A549 (cell line): ENCODE results near the gene TM7SF3. TPM values are rescaled to one million over a fixed set of nuclear protein-coding genes. Genes with fewer than 3 reads are reported as not detected.

Source experiments
- ATAC-seq, 2 experiments: fragments of 200-7000 bp in 1 of 2; fragments of >200 bp in 1 of 2; cut with Nextera tagmentation in 1 of 2; cut with Tn5 transposase in 1 of 2; 3 replicates each; pipeline versions ENCODE4 v1.8.0 to v1.9.1; 2018 to 2020; ENCODE audit warnings: mild to moderate bottlenecking in 1 of 2, moderate library complexity in 1 of 2
- CTCF ChIA-PET: fragments of 300-600 bp; sonication (Branson Sonifier 250); formaldehyde crosslinking; extraction: SDS; loops from one replicate; lab custom pipeline; 2021; ENCODE audit warnings: antibody characterized with exemption, inconsistent platforms; lab: Yijun Ruan, JAX
- POLR2A ChIA-PET: fragments of 350-600 bp; formaldehyde crosslinking; extraction: SDS; loops from one replicate; lab custom pipeline; 2021; ENCODE audit warnings: antibody characterized with exemption, inconsistent platforms; lab: Yijun Ruan, JAX
- DNase-seq, 2 experiments: peaks; one replicate each; pipeline versions ENCODE4 v3.0.0 to v3.0.0-alpha.2; 2011 to 2016; ENCODE audit warnings: low read depth in 1 of 2, low spot score in 1 of 2
- FAIRE-seq: peaks from 2 replicates; lab custom pipeline; 2011; peaks lifted over from hg19 to GRCh38; lab: Jason Lieb, UNC
- H3K27ac ChIP-seq, 2 experiments: fragments of >200 bp; sonication (Bioruptor Twin); formaldehyde crosslinking; 3 replicates each; pipeline ENCODE4 v1.5.1; 2016 to 2017
- H3K4me1 ChIP-seq: fragments of >200 bp; sonication (Bioruptor Twin); formaldehyde crosslinking; 3 replicates; pipeline ENCODE4 v1.6.1; 2016
- H3K4me2 ChIP-seq: fragments of >200 bp; sonication (Bioruptor Twin); formaldehyde crosslinking; 3 replicates; pipeline ENCODE4 v1.6.1; 2016
- H3K4me3 ChIP-seq: fragments of >200 bp; sonication (Bioruptor Twin); formaldehyde crosslinking; 3 replicates; pipeline ENCODE4 v1.5.1; 2016
- H3K9me3 ChIP-seq: fragments of >200 bp; sonication (Bioruptor Twin); formaldehyde crosslinking; 3 replicates; pipeline ENCODE4 v1.6.1; 2016
- BHLHE40 ChIP-seq: IDR thresholded peaks from 2 replicates; pipeline ENCODE4 v1.6.1; 2012; ENCODE audit warnings: low read depth, low read length, inconsistent platforms
- CBX8 ChIP-seq: fragments of 200-600 bp; sonication (generic); IDR thresholded peaks from 2 replicates; pipeline ENCODE4 v1.6.1; 2016
- EHMT2 ChIP-seq: fragments of 200-600 bp; sonication (generic); IDR thresholded peaks from 2 replicates; pipeline ENCODE4 v1.6.1; 2016; ENCODE audit warnings: antibody characterized with exemption, low read depth, mild to moderate bottlenecking, moderate library complexity
- ESRRA ChIP-seq: fragments of 150-350 bp; IDR thresholded peaks from 2 replicates; pipeline ENCODE4 v1.6.1; 2014; ENCODE audit warnings: mild to moderate bottlenecking, low read length, borderline replicate concordance
- FOSL2 ChIP-seq, 2 experiments: fragments of 450-650 bp in 1 of 2; fragments of >200 bp in 1 of 2; sonication (Bioruptor Twin) in 1 of 2; formaldehyde crosslinking; IDR thresholded peaks; 2 replicates each; pipeline versions ENCODE4 v1.5.0 to v1.6.1; 2016 to 2020; ENCODE audit warnings: mild to moderate bottlenecking in 1 of 2, moderate library complexity in 1 of 2
- HEYL ChIP-seq: fragments of 250-450 bp; sonication (Bioruptor Pico); IDR thresholded peaks from 2 replicates; pipeline ENCODE4 v1.8.0; 2021; ENCODE audit warnings: mild to moderate bottlenecking, moderate library complexity
- HOXB5 ChIP-seq: fragments of 250-450 bp; sonication (Bioruptor Pico); IDR thresholded peaks from 2 replicates; pipeline ENCODE4 v1.5.0; 2020; ENCODE audit warnings: mild to moderate bottlenecking, moderate library complexity
- JUN ChIP-seq, 2 experiments: fragments of >200 bp; sonication (Bioruptor Twin); formaldehyde crosslinking; IDR thresholded peaks; 2 replicates in 1 of 2; 3 replicates in 1 of 2; pipeline ENCODE4 v1.6.1; 2016 to 2017
- KDM5A ChIP-seq: fragments of 200-600 bp; sonication (generic); IDR thresholded peaks from 2 replicates; pipeline ENCODE4 v1.6.1; 2016; ENCODE audit warnings: antibody characterized with exemption, mild to moderate bottlenecking
- MYC ChIP-seq: IDR thresholded peaks from 2 replicates; pipeline ENCODE4 v1.6.1; 2012; ENCODE audit warnings: mild to moderate bottlenecking, inconsistent platforms, low read length, improper control_type of control experiment, borderline replicate concordance
- NFE2L2 ChIP-seq: fragments of 150-350 bp; conservative IDR thresholded peaks from 2 replicates; pipeline ENCODE4 v1.6.1; 2014; ENCODE audit warnings: low read length
- NR3C1 ChIP-seq: fragments of >200 bp; sonication (Bioruptor Twin); formaldehyde crosslinking; IDR thresholded peaks from 3 replicates; pipeline ENCODE4 v1.6.1; 2017
- PHF8 ChIP-seq: fragments of 200-600 bp; sonication (generic); IDR thresholded peaks from 2 replicates; pipeline ENCODE4 v1.6.1; 2016; ENCODE audit warnings: low read depth, mild to moderate bottlenecking, antibody characterized with exemption, moderate library complexity, borderline replicate concordance
- POLR2A ChIP-seq: IDR thresholded peaks from 2 replicates; pipeline ENCODE4 v1.6.1; 2012; ENCODE audit warnings: mild to moderate bottlenecking, low read length
- POLR2AphosphoS2 ChIP-seq: conservative IDR thresholded peaks from 2 replicates; pipeline ENCODE4 v1.6.1; 2012; ENCODE audit warnings: low read length, improper control_type of control experiment, inconsistent platforms
- RAD21 ChIP-seq, 2 experiments: fragments of >200 bp in 1 of 2; sonication (Bioruptor Twin) in 1 of 2; formaldehyde crosslinking in 1 of 2; IDR thresholded peaks in 1 of 2; conservative IDR thresholded peaks in 1 of 2; 2 replicates in 1 of 2; 3 replicates in 1 of 2; pipeline ENCODE4 v1.6.1; 2012 to 2018; ENCODE audit warnings: inconsistent platforms in 1 of 2
- RNF2 ChIP-seq: fragments of 200-600 bp; sonication (generic); IDR thresholded peaks from 2 replicates; pipeline ENCODE4 v1.6.1; 2016; ENCODE audit warnings: low read depth, mild to moderate bottlenecking, antibody characterized with exemption, moderate library complexity, borderline replicate concordance
- SMC3 ChIP-seq: fragments of >200 bp; sonication (Bioruptor Twin); formaldehyde crosslinking; IDR thresholded peaks from 3 replicates; pipeline ENCODE4 v1.6.1; 2018; ENCODE audit warnings: inconsistent platforms
- ZNF302 ChIP-seq: fragments of 250-450 bp; sonication (Bioruptor Pico); IDR thresholded peaks from 2 replicates; pipeline ENCODE4 v1.9.0; 2021; ENCODE audit warnings: inconsistent platforms, mild to moderate bottlenecking, moderate library complexity
- ZSCAN20 ChIP-seq: fragments of 250-450 bp; sonication (Bioruptor Pico); IDR thresholded peaks from 2 replicates; pipeline ENCODE4 v1.8.0; 2022; ENCODE audit warnings: mild to moderate bottlenecking, moderate library complexity
- WGBS: methylation state at CpG from one replicate; pipeline ENCODE4 v1.1.6; 2017; ENCODE audit errors: missing lambda C conversion rate; 5-methylcytosine and 5-hydroxymethylcytosine counted together
- polyA minus RNA-seq: library from RNA; depleted of rRNA, polyadenylated mRNA; stranded (reverse); fragments of >200 nt; gene quantifications from 2 replicates; pipeline ENCODE4 v1.2.3, GENCODE V29; 2011; rRNA and poly(A)+ RNA removed
- polyA plus RNA-seq, 4 experiments: library from polyadenylated mRNA; depleted of rRNA in 3 of 4; stranded (reverse); fragments of >200 nt; fragmentation: RNase III in 1 of 4; extraction: RNeasy Plus Mini Kit Qiagen cat#74134 plus additional on column Dnase treatment in 1 of 4; gene quantifications; 2 replicates in 3 of 4; 3 replicates in 1 of 4; pipeline ENCODE4 v1.2.3, GENCODE V29; 2011 to 2017
- TF ChIP-seq, protein P1 (sequence below): IDR thresholded peaks from 2 replicates; pipeline ENCODE4 v1.6.1; 2012; ENCODE audit warnings: low read depth, borderline replicate concordance
- TF ChIP-seq, protein P2 (sequence below): fragments of >200 bp; sonication (Bioruptor Twin); formaldehyde crosslinking; IDR thresholded peaks from 3 replicates; pipeline ENCODE4 v1.6.1; 2016
- TF ChIP-seq, protein P3 (sequence below): fragments of >200 bp; sonication (Bioruptor Twin); formaldehyde crosslinking; IDR thresholded peaks from 3 replicates; pipeline ENCODE4 v1.5.1; 2016
- TF ChIP-seq, protein P4 (sequence below): IDR thresholded peaks from 2 replicates; pipeline ENCODE4 v1.6.1; 2012

Gene TM7SF3, protein sequence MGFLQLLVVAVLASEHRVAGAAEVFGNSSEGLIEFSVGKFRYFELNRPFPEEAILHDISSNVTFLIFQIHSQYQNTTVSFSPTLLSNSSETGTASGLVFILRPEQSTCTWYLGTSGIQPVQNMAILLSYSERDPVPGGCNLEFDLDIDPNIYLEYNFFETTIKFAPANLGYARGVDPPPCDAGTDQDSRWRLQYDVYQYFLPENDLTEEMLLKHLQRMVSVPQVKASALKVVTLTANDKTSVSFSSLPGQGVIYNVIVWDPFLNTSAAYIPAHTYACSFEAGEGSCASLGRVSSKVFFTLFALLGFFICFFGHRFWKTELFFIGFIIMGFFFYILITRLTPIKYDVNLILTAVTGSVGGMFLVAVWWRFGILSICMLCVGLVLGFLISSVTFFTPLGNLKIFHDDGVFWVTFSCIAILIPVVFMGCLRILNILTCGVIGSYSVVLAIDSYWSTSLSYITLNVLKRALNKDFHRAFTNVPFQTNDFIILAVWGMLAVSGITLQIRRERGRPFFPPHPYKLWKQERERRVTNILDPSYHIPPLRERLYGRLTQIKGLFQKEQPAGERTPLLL
- polyA plus RNA-seq (2011; rRNA removed) (177 and 329 TPM in 2 replicates), polyA plus RNA-seq (2017; fragmentation: RNase III; extraction: RNeasy Plus Mini Kit Qiagen cat#74134 plus additional on column Dnase treatment) (67.8 to 68.3 TPM (median 67.9 TPM) in 3 replicates), polyA minus RNA-seq (210 and 236 TPM in 2 replicates)
- 43.6 and 58.2 TPM in 2 replicates for polyA plus RNA-seq (2012; cell fraction: cytosol; rRNA removed)
- polyA plus RNA-seq (2012; cell fraction: nucleus; rRNA removed), result 32.9 and 45.5 TPM in 2 replicates

DNA sequence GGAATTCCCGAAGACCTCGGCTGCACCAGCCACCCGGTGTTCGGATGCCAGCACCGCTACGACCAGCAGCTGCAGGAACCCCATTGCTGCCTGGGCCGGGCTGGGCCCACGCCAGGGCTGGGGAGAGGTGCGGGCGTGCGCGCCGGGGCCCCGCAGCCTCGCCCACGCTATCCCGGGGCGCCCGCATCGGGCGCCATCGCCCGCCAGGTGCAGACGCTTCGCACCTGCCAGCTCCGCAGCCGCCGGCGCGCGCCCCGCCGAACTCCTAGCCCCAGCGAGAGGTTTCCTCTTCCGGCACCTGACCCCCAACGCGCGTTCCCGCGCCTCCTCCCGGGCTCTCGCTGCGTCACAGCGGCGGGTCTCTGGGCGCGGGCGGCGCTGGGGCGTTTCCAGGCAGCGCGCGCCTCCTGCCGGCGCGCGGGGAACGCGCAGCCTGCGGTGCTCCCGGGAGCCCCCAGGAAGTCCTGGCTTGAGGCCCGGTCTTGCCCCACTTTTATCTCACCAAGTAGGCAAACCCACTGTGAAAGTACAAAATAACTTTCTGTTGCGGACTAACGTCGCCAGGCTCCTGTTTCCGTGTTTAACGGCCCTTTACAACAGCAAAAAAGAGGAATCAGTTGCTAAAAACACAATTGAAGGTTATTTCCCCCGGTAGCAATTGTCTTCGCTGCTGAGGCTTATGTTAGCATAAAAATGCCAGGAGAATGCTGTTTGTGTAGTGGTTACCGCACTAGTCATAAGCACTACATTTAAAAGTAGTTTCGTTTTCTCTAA is at the start of gene TM7SF3:
Gene TM7SF3, minus strand, starts transcription at position 300 of the 774 bp plus-strand sequence. Its CDS starts 216 bp downstream, at position 84.
- Histone ChIP-seq H3K4me1 (peaks cover 35% of the 10 kb centered on the region), H3K4me3 (peak within 1 kb of the TSS; percentile 73), H3K27ac (peak within 1 kb of the TSS; percentile 82 to 90), H3K9me3 (no peaks in the 10 kb centered on the region), H3K4me2 (peak within 1 kb of the TSS; percentile 90)
- TF ChIP-seq, protein P1, sequence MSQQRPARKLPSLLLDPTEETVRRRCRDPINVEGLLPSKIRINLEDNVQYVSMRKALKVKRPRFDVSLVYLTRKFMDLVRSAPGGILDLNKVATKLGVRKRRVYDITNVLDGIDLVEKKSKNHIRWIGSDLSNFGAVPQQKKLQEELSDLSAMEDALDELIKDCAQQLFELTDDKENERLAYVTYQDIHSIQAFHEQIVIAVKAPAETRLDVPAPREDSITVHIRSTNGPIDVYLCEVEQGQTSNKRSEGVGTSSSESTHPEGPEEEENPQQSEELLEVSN, result peak; percentile 90
- TF ChIP-seq POLR2AphosphoS2, result no peak
- peak; percentile 60; the same call in 1 of the 2 replicates for TF ChIP-seq KDM5A
- no peak for TF ChIP-seq BHLHE40
- TF ChIP-seq, protein P2, sequence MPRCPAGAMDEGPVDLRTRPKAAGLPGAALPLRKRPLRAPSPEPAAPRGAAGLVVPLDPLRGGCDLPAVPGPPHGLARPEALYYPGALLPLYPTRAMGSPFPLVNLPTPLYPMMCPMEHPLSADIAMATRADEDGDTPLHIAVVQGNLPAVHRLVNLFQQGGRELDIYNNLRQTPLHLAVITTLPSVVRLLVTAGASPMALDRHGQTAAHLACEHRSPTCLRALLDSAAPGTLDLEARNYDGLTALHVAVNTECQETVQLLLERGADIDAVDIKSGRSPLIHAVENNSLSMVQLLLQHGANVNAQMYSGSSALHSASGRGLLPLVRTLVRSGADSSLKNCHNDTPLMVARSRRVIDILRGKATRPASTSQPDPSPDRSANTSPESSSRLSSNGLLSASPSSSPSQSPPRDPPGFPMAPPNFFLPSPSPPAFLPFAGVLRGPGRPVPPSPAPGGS, result peak; percentile 68; the same call in 1 of the 3 replicates
- TF ChIP-seq FOSL2 (IDR thresholded peaks at IDR 0.05), result no peak
- TF ChIP-seq FOSL2 (CRISPR knock-in tag; IDR thresholded peaks at IDR 0.05), result peak; percentile 40; the same call in 1 of the 2 replicates
- TF ChIP-seq RNF2, result no peak
- TF ChIP-seq RAD21 (conservative IDR thresholded peaks at IDR 0.05 in 1 of 2, IDR thresholded peaks at IDR 0.05 in 1 of 2), result peak; percentile 66 to 96
- TF ChIP-seq ESRRA, result 0 out of 2 replicates have a peak, but pooled peaks have one; percentile 34
- TF ChIP-seq POLR2A, result peak; percentile 70
- peak; percentile 59 for TF ChIP-seq PHF8
- TF ChIP-seq, protein P3, sequence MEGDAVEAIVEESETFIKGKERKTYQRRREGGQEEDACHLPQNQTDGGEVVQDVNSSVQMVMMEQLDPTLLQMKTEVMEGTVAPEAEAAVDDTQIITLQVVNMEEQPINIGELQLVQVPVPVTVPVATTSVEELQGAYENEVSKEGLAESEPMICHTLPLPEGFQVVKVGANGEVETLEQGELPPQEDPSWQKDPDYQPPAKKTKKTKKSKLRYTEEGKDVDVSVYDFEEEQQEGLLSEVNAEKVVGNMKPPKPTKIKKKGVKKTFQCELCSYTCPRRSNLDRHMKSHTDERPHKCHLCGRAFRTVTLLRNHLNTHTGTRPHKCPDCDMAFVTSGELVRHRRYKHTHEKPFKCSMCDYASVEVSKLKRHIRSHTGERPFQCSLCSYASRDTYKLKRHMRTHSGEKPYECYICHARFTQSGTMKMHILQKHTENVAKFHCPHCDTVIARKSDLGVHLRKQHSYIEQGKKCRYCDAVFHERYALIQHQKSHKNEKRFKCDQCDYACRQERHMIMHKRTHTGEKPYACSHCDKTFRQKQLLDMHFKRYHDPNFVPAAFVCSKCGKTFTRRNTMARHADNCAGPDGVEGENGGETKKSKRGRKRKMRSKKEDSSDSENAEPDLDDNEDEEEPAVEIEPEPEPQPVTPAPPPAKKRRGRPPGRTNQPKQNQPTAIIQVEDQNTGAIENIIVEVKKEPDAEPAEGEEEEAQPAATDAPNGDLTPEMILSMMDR, result peak; percentile 93
- peak in 1 of 2 experiments; percentile 75; a peak in 2 of 5 replicates for TF ChIP-seq JUN (IDR thresholded peaks at IDR 0.05)
- peak; percentile 84 for TF ChIP-seq SMC3
- 0 out of 2 replicates have a peak, but pooled peaks have one; percentile 31 for TF ChIP-seq MYC
- TF ChIP-seq, protein P4, sequence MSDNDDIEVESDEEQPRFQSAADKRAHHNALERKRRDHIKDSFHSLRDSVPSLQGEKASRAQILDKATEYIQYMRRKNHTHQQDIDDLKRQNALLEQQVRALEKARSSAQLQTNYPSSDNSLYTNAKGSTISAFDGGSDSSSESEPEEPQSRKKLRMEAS, result peak; percentile 81
- DNase-seq (peak; percentile 89), FAIRE-seq (no peak), ATAC-seq (peak; percentile 90)
- POLR2A ChIA-PET, result interaction anchor here (0.8 to 2.3 kb wide), 6 partner anchors 8 to 290 kb away, joined by 3 to 16 read pairs (median 4); partner anchors contain the start of genes ITPR2, MED21 and STK38L
- 6% methylated on average over 27 of the region's 71 CpGs for WGBS
- CTCF ChIA-PET, result interaction anchor here (0.6 to 6.7 kb wide), 41 partner anchors 9 to 713 kb away, joined by 3 to 104 read pairs (median 4); partner anchors contain the start of genes ITPR2, MED21 and STK38L

DNA sequence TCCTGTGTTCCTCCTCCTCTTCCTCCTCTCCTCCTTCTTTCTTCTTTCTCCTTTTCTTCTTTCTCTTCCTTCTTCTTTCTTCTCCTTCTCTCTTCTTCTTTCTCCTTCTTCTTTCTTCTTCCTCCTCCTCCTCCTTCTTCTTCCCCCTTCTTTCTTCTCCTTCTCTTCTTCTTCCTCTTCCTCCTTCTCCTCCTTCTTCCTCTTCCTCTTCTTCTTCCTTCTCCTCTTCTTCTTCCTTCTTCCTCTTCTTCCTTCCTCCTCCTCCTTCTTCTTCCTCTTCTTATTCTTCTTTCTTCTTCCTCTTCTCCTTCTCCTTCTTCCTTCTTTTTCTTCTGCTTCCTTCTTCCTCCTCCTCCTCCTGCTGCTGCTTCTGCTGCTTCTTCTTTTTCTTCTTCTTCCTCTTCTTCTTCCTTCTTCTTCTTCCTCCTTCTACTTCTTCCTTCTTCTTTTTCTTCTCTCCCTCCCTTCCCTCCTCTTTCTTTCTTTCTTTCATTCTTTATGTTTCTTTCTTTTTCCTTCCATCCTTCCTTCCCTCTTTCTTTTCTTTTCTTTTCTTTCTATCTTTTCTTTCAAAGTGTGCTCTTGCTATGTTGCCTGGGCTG is 49.2 kb upstream of the TM7SF3 start:
- FAIRE-seq (no peak), DNase-seq (no peak), ATAC-seq (no peak)
- Histone ChIP-seq H3K4me1 (no peaks in the 10 kb centered on the region), H3K9me3 (no peaks in the 10 kb centered on the region), H3K4me3 (no peak overlapping the region), H3K27ac (no peak overlapping the region), H3K4me2 (no peak overlapping the region)
- CTCF ChIA-PET, result no interaction called here
- POLR2A ChIA-PET, result no interaction called here
- TF ChIP-seq CBX8 (no peak), FOSL2 (IDR thresholded peaks at IDR 0.05) (no peak), FOSL2 (CRISPR knock-in tag; IDR thresholded peaks at IDR 0.05) (no peak), SMC3 (no peak), ZSCAN20 (CRISPR knock-in tag) (no peak), POLR2AphosphoS2 (no peak), KDM5A (no peak), RAD21 (conservative IDR thresholded peaks at IDR 0.05 in 1 of 2, IDR thresholded peaks at IDR 0.05 in 1 of 2) (no peak), EHMT2 (no peak), NR3C1 (no peak), ESRRA (no peak), HEYL (CRISPR knock-in tag) (no peak), ZNF302 (no peak), RNF2 (no peak), HOXB5 (no peak), NFE2L2 (no peak)
- TF ChIP-seq, protein P3, result no peak
